ENCODE measurements around the gene MARCHF9.

GRCh38 chr12:57793920-57794319, 39.0 kb downstream of the MARCHF9 start:
- TF ChIP-seq, protein P1, sequence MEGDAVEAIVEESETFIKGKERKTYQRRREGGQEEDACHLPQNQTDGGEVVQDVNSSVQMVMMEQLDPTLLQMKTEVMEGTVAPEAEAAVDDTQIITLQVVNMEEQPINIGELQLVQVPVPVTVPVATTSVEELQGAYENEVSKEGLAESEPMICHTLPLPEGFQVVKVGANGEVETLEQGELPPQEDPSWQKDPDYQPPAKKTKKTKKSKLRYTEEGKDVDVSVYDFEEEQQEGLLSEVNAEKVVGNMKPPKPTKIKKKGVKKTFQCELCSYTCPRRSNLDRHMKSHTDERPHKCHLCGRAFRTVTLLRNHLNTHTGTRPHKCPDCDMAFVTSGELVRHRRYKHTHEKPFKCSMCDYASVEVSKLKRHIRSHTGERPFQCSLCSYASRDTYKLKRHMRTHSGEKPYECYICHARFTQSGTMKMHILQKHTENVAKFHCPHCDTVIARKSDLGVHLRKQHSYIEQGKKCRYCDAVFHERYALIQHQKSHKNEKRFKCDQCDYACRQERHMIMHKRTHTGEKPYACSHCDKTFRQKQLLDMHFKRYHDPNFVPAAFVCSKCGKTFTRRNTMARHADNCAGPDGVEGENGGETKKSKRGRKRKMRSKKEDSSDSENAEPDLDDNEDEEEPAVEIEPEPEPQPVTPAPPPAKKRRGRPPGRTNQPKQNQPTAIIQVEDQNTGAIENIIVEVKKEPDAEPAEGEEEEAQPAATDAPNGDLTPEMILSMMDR (IDR thresholded peaks at IDR 0.05): no peak
- no peak for TF ChIP-seq POLR2A (IDR thresholded peaks at IDR 0.05)
- TF ChIP-seq EP300 (IDR thresholded peaks at IDR 0.05): no peak

All from tibial nerve (tissue), 4 donors.